OCI-LY7 (cell line): Measurements from ENCODE around the gene FNBP1.

ENCODE experiments used
- EZH2phosphoT487 ChIP-seq: fragments of 200-600 bp; sonication (generic); IDR thresholded peaks from 2 replicates; pipeline ENCODE4 v1.6.1; 2018; ENCODE audit warnings: low read depth, borderline replicate concordance, mild to moderate bottlenecking, mixed run types, antibody characterized with exemption, low read length, moderate library complexity, mixed read lengths
- TF ChIP-seq, protein P1 (sequence below): fragments of 200-600 bp; sonication (generic); conservative IDR thresholded peaks from 2 replicates; pipeline ENCODE4 v1.5.1; 2014; ENCODE audit warnings: mild to moderate bottlenecking, antibody characterized with exemption, low read length, moderate library complexity, mixed read lengths

DNA sequence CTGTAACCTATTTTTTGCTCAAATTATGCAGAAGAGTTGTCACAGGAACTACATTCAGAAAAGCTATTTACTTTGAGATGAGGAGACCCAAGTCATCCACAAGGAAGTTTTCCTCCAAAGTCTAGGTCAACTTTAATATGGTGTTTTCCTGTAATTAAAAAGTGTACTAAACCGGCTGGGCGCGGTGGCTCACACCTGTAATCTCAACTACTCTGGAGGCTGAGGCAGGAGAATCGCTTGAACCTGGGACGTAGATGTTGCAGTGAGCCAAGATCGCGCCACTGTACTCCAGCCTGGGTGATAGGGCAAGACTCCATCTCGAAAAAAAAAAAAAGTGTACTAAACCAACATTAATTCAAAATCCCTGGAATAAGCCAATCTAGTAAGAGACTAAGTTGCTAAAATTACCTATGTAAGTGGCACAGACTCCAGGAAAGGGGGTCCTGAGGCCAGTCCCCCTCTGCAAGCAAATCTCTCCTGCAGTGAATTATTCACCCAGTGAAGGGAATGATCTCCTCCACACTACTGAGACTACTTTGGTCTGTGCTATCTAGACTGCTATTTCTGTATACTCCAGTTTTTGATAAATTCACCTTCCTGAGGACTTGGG is 38.9 kb downstream of the FNBP1 start:
- TF ChIP-seq, protein P1, sequence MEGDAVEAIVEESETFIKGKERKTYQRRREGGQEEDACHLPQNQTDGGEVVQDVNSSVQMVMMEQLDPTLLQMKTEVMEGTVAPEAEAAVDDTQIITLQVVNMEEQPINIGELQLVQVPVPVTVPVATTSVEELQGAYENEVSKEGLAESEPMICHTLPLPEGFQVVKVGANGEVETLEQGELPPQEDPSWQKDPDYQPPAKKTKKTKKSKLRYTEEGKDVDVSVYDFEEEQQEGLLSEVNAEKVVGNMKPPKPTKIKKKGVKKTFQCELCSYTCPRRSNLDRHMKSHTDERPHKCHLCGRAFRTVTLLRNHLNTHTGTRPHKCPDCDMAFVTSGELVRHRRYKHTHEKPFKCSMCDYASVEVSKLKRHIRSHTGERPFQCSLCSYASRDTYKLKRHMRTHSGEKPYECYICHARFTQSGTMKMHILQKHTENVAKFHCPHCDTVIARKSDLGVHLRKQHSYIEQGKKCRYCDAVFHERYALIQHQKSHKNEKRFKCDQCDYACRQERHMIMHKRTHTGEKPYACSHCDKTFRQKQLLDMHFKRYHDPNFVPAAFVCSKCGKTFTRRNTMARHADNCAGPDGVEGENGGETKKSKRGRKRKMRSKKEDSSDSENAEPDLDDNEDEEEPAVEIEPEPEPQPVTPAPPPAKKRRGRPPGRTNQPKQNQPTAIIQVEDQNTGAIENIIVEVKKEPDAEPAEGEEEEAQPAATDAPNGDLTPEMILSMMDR = no peak
- no peak for TF ChIP-seq EZH2phosphoT487
